Transverse colon (tissue), 4 donors: ENCODE measurements around the gene AKT1.

ENCODE experiments used
- CTCF ChIP-seq, 5 experiments: fragments of 200-600 bp in 3 of 5; fragments of 450-650 bp in 2 of 5; sonication (generic) in 3 of 5; IDR thresholded peaks; 1 replicate in 2 of 5; 2 replicates in 3 of 5; pipeline ENCODE4 v1.5.1; 2016 to 2017; ENCODE audit warnings: antibody characterized with exemption in 5 of 5, inconsistent platforms in 3 of 5, mild to moderate bottlenecking in 2 of 5, moderate library complexity in 1 of 5
- EP300 ChIP-seq: sonication (generic); formaldehyde crosslinking; IDR thresholded peaks from one replicate; pipeline ENCODE4 v1.6.1; 2017; ENCODE audit warnings: antibody characterized with exemption, low read depth
- POLR2AphosphoS5 ChIP-seq, 3 donors: sonication (generic); formaldehyde crosslinking; IDR thresholded peaks; one replicate each; pipeline ENCODE4 v1.6.1; 2016; ENCODE audit warnings: antibody characterized with exemption in 3 of 3

- no peak for TF ChIP-seq POLR2AphosphoS5 (IDR thresholded peaks at IDR 0.05)
- TF ChIP-seq EP300 = no peak
- no peak for TF ChIP-seq CTCF (IDR thresholded peaks at IDR 0.05)
Measured at GRCh38 chr14:104786091-104786586, 9.4 kb downstream of the AKT1 start.
